DND-41 (cell line): ENCODE results near the gene SYNGR3.

Experiments
- ATAC-seq: fragments of 200-7000 bp; cut with Tn5 transposase; 3 replicates; pipeline ENCODE4 v1.9.1; 2021; ENCODE audit warnings: low read depth; ENCODE audit not compliant: insufficient read depth
- DNase-seq: peaks from one replicate; pipeline ENCODE4 v3.0.0-alpha.2; 2020
- H2AFZ ChIP-seq: 2 replicates; pipeline ENCODE4 v1.6.0; 2012; ENCODE audit warnings: low read depth, low read length
- H3K27ac ChIP-seq: 2 replicates; pipeline ENCODE4 v1.5.1; 2012; ENCODE audit warnings: low read length, inconsistent platforms
- H3K27me3 ChIP-seq: fragments of 200-600 bp; sonication (generic); 2 replicates; pipeline ENCODE4 v1.6.0; 2012; ENCODE audit warnings: low read length, mild to moderate bottlenecking, inconsistent platforms; ENCODE audit not compliant: insufficient read depth, poor library complexity
- H3K36me3 ChIP-seq: 2 replicates; pipeline ENCODE4 v1.5.1; 2012; ENCODE audit warnings: low read length, inconsistent platforms; ENCODE audit not compliant: insufficient read depth
- H3K4me1 ChIP-seq: 2 replicates; pipeline ENCODE4 v1.5.1; 2012; ENCODE audit warnings: mild to moderate bottlenecking, low read length; ENCODE audit not compliant: insufficient read depth
- H3K4me2 ChIP-seq: 2 replicates; pipeline ENCODE4 v1.6.0; 2012; ENCODE audit warnings: mild to moderate bottlenecking, moderate library complexity, low read length, inconsistent platforms; ENCODE audit not compliant: insufficient read depth
- H3K4me3 ChIP-seq, 2 experiments: fragments of 200-600 bp in 1 of 2; shearing (Covaris generic) in 1 of 2; 2 replicates each; pipeline ENCODE4 v1.5.1; 2012 to 2016; ENCODE audit warnings: inconsistent platforms in 2 of 2, low read length in 2 of 2, mild to moderate bottlenecking in 2 of 2, low read depth in 1 of 2, moderate library complexity in 1 of 2
- H3K79me2 ChIP-seq: 2 replicates; pipeline ENCODE4 v1.6.0; 2012; ENCODE audit warnings: low read length, inconsistent platforms; ENCODE audit not compliant: insufficient read depth
- H3K9ac ChIP-seq: 2 replicates; pipeline ENCODE4 v1.6.0; 2012; ENCODE audit warnings: low read depth, mild to moderate bottlenecking, inconsistent platforms, low read length, moderate library complexity
- H3K9me3 ChIP-seq: 2 replicates; pipeline ENCODE4 v1.5.1; 2012; ENCODE audit warnings: low read length, moderate library complexity, mild to moderate bottlenecking, inconsistent platforms; ENCODE audit not compliant: insufficient read depth, severe bottlenecking
- H4K20me1 ChIP-seq: 2 replicates; pipeline ENCODE4 v1.6.0; 2012; ENCODE audit warnings: low read length; ENCODE audit not compliant: insufficient read depth
- EZH2 ChIP-seq: IDR thresholded peaks from 3 replicates; pipeline ENCODE4 v1.6.1; 2012; ENCODE audit warnings: borderline replicate concordance, low read depth, mild to moderate bottlenecking, moderate library complexity, low read length, inconsistent platforms; ENCODE audit not compliant: severe bottlenecking
- TF ChIP-seq, protein P1 (sequence below): IDR thresholded peaks from 2 replicates; pipeline ENCODE4 v1.5.1; 2012; ENCODE audit warnings: borderline replicate concordance, low read length, moderate library complexity, mild to moderate bottlenecking; ENCODE audit not compliant: poor library complexity, severe bottlenecking; ENCODE audit errors: extremely low read depth

The SYNGR3 gene

DNA sequence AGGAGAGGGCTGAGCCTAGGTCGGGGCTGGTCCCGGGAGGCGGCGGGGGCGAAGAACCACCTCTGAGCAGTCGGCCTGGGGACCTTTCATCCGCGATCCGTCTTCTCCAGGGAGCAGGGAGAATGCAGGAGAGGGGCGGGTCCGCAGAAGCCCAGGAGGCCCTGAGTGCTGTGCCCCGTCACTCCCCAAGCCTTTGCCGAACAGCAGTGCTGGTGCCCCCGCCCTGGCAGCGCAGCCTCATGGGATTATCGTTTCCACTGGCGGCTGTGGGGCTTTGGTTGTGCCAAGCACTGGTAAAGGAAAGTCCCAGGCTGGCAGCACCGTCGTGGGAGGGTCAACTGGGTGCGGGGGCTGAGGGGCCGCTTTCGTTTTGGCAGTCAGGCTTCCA is 17.3 kb upstream of the SYNGR3 start:
- Histone ChIP-seq H3K27ac (peak overlapping the region; percentile 61), H3K9ac (peak overlapping the region; percentile 74)

DNA sequence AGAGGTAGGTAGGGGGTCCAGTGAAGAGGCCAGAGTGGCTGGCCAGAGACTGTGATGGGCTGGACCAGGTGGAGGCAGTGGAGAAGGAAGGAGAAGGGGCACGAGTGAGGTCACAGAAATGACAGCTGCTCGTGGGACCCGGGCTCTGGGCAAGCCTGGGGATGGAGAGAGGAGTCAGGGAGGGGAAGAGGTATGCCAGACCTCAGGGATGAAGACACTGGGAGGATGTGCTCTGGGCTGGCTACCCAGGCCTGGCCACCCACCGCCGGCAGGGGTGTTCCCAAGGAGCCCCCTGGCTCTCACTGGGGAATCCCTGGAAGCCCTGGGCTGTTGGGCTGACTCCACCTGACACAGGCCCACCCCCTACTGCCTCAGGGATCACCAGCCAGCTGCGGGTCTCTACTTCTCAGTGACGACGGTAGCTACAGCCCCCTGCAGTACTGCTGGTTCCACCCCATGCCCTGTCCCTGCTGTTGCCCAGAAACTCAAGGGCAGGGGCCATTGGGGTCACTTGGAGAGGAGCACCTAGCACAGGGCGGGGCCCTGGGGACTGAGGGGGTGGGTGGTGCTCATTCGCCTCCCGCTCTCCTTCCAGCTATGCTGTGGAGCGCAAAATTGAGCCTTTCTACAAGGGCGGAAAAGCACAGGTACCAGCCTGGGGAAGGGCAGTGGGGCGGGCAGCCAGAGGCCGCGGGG is 16.2 kb upstream of the SYNGR3 start:
- peak overlapping the region; percentile 74 for H3K9ac ChIP-seq
- peaks cover 31% of the 10 kb centered on the region for H4K20me1 ChIP-seq
- no peaks in the 10 kb centered on the region for H3K27me3 ChIP-seq
- H3K79me2 ChIP-seq, result peaks cover 43% of the 10 kb centered on the region
- H3K4me1 ChIP-seq, result peaks cover 34% of the 10 kb centered on the region
- H3K36me3 ChIP-seq, result peaks cover 47% of the 10 kb centered on the region
- ATAC-seq (no peak), DNase-seq (no peak)
- peak overlapping the region in 1 of 2 experiments; percentile 65; a peak in 2 of 4 replicates for H3K4me3 ChIP-seq
- no peak overlapping the region for H3K27ac ChIP-seq
- H3K4me2 ChIP-seq, result peak overlapping the region; percentile 99
- H2AFZ ChIP-seq, result no peak overlapping the region
- TF ChIP-seq EZH2, result no peak
- TF ChIP-seq, protein P1, sequence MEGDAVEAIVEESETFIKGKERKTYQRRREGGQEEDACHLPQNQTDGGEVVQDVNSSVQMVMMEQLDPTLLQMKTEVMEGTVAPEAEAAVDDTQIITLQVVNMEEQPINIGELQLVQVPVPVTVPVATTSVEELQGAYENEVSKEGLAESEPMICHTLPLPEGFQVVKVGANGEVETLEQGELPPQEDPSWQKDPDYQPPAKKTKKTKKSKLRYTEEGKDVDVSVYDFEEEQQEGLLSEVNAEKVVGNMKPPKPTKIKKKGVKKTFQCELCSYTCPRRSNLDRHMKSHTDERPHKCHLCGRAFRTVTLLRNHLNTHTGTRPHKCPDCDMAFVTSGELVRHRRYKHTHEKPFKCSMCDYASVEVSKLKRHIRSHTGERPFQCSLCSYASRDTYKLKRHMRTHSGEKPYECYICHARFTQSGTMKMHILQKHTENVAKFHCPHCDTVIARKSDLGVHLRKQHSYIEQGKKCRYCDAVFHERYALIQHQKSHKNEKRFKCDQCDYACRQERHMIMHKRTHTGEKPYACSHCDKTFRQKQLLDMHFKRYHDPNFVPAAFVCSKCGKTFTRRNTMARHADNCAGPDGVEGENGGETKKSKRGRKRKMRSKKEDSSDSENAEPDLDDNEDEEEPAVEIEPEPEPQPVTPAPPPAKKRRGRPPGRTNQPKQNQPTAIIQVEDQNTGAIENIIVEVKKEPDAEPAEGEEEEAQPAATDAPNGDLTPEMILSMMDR, result no peak
- H3K9me3 ChIP-seq, result no peaks in the 10 kb centered on the region

More for the DNA sequence above, 17.3 kb upstream of the SYNGR3 start:
- peaks cover 36% of the 10 kb centered on the region for H3K36me3 ChIP-seq
- H2AFZ ChIP-seq, result peak overlapping the region; percentile 70
- H3K4me3 ChIP-seq, result peak overlapping the region; percentile 65 to 73
- H3K4me1 ChIP-seq, result peaks cover 34% of the 10 kb centered on the region
- DNase-seq (peak; percentile 34), ATAC-seq (no peak)
- peak overlapping the region; percentile 99 for H3K4me2 ChIP-seq
- no peaks in the 10 kb centered on the region for H3K27me3 ChIP-seq
- peaks cover 31% of the 10 kb centered on the region for H4K20me1 ChIP-seq
- no peaks in the 10 kb centered on the region for H3K9me3 ChIP-seq
- peaks cover 43% of the 10 kb centered on the region for H3K79me2 ChIP-seq
- TF ChIP-seq, protein P1, result no peak
- TF ChIP-seq EZH2, result no peak

DNA sequence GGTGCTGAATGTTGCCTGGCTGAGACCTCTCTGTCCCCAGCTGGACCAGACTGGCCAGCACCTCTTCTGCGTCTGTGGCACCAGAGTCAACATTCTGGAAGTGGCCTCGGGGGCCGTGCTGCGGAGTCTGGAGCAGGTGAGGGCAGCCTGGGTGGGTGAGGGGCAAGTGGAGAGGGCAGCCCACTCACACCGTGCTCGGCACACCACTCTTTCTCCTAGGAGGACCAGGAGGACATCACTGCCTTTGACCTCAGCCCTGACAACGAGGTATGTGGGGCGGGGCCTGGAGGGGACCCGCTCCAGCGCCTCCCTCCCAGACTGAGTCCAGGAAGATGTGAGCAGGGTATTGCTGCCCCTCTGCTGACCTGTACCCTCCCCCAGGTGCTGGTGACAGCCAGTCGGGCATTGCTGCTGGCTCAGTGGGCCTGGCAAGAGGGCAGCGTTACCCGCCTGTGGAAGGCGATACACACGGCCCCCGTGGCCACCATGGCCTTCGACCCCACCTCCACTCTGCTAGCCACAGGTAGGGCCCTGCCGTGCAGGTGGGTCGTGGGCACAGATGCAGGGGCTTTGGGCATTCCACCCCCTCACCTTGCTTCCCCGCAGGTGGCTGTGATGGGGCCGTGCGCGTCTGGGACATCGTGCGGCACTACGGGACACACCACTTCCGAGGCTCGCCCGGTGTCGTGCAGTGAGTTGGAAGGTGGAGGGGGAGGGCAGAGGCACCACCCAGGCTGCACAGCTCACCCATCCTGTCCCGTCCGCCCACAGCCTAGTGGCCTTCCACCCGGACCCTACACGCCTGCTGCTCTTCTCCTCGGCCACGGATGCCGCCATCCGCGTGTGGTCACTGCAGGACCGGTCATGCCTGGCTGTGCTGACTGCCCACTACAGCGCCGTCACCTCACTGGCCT is 15.4 kb upstream of the SYNGR3 start:
- Histone ChIP-seq H3K27me3 (no peaks in the 10 kb centered on the region), H3K9ac (no peak overlapping the region), H3K4me2 (peak overlapping the region; percentile 99; the same call in 1 of the 2 replicates), H3K9me3 (no peaks in the 10 kb centered on the region), H3K79me2 (peaks cover 43% of the 10 kb centered on the region), H3K36me3 (peaks cover 53% of the 10 kb centered on the region), H3K4me1 (peaks cover 34% of the 10 kb centered on the region), H2AFZ (no peak overlapping the region), H3K4me3 (no peak overlapping the region), H4K20me1 (peaks cover 31% of the 10 kb centered on the region), H3K27ac (no peak overlapping the region)
- ATAC-seq, result no peak
- TF ChIP-seq, protein P1, result no peak
- no peak for TF ChIP-seq EZH2
- DNase-seq, result no peak
